NCI-H2081 (cell line): ENCODE data around the gene MEF2C.
"Not testable (repeated sequence)": the region's sequence is repeated elsewhere in the genome, so short reads cannot be mapped to it uniquely, and the experiment has no call there.

ENCODE experiments used
- DNase-seq, 2 experiments: peaks; one replicate each; lab custom pipeline; 2025; lab: John Stamatoyannopoulos, UW

MEF2C gene

GRCh38 chr5:88803309-88803708 lies 79.7 kb downstream of the MEF2C start:
- no peak for DNase-seq

- no peak for DNase-seq
Measured at GRCh38 chr5:88799938-88800535, 82.9 kb downstream of the MEF2C start.

GRCh38 chr5:88798933-88799332 lies 84.1 kb downstream of the MEF2C start:
- DNase-seq: not testable (repeated sequence)

GRCh38 chr5:88793797-88794196 lies 89.2 kb downstream of the MEF2C start:
- not testable (repeated sequence) for DNase-seq

- DNase-seq: no peak
Measured at GRCh38 chr5:88792144-88792840, 90.7 kb downstream of the MEF2C start.

GRCh38 chr5:88787856-88788255 lies 95.1 kb downstream of the MEF2C start:
- no peak for DNase-seq

- no peak for DNase-seq
Measured at GRCh38 chr5:88786789-88787188, 96.2 kb downstream of the MEF2C start.

GRCh38 chr5:88785746-88786565 lies 97.0 kb downstream of the MEF2C start:
- DNase-seq: peak in 1 of 2 experiments; percentile 30

GRCh38 chr5:88782571-88782970 lies 100.4 kb downstream of the MEF2C start:
- DNase-seq: no peak

GRCh38 chr5:88780736-88781135 lies 102.2 kb downstream of the MEF2C start:
- no peak for DNase-seq

- no peak for DNase-seq
Measured at GRCh38 chr5:88778736-88779135, 104.2 kb downstream of the MEF2C start.

GRCh38 chr5:88776692-88777091 lies 106.3 kb downstream of the MEF2C start:
- no peak for DNase-seq

- no peak for DNase-seq
Measured at GRCh38 chr5:88772831-88773230, 110.2 kb downstream of the MEF2C start.

GRCh38 chr5:88772047-88772446 lies 110.9 kb downstream of the MEF2C start:
- no peak for DNase-seq

- DNase-seq: no peak
Measured at GRCh38 chr5:88770276-88771257, 112.4 kb downstream of the MEF2C start.

GRCh38 chr5:88769165-88769564 lies 113.8 kb downstream of the MEF2C start:
- no peak for DNase-seq

GRCh38 chr5:88768411-88768810 lies 114.6 kb downstream of the MEF2C start:
- no peak for DNase-seq

GRCh38 chr5:88765798-88766197 lies 117.2 kb downstream of the MEF2C start:
- DNase-seq: no peak

- no peak for DNase-seq
Measured at GRCh38 chr5:88765171-88765570, 117.8 kb downstream of the MEF2C start.

GRCh38 chr5:88761939-88762338 lies 121.0 kb downstream of the MEF2C start:
- DNase-seq: no peak

- no peak for DNase-seq
Measured at GRCh38 chr5:88761269-88761850, 121.6 kb downstream of the MEF2C start.
